ENCODE measurements around the gene REV1. TPM values are rescaled to one million over a fixed set of nuclear protein-coding genes. Genes with fewer than 3 reads are reported as not detected.

The REV1 gene
- total RNA-seq, 2 donors from 2014 or later, result 22.3 to 26.4 TPM

- H3K36me3 ChIP-seq, result peaks cover 32% of the 10 kb centered on the region
- H3K27ac ChIP-seq, result no peak overlapping the region
- H3K4me1 ChIP-seq, result no peaks in the 10 kb centered on the region
- H3K9me3 ChIP-seq, result no peaks in the 10 kb centered on the region
- no peaks in the 10 kb centered on the region for H3K27me3 ChIP-seq
- TF ChIP-seq CTCF (IDR thresholded peaks at IDR 0.05), result no peak
- no peak overlapping the region for H3K4me3 ChIP-seq
- no peak for DNase-seq (ENCODE audit: low spot score)
Observed at GRCh38 chr2:99431587-99432275, 58.1 kb downstream of the REV1 start.

GRCh38 chr2:99430614-99431291 is 59.1 kb downstream of the REV1 start:
- Histone ChIP-seq H3K4me1 (no peaks in the 10 kb centered on the region), H3K27ac (no peak overlapping the region), H3K4me3 (no peak overlapping the region), H3K27me3 (no peaks in the 10 kb centered on the region), H3K9me3 (no peaks in the 10 kb centered on the region), H3K36me3 (peaks cover 32% of the 10 kb centered on the region)
- no peak for TF ChIP-seq CTCF (IDR thresholded peaks at IDR 0.05)
- no peak for DNase-seq (ENCODE audit: low spot score)

GRCh38 chr2:99425022-99425421 is 64.8 kb downstream of the REV1 start:
- Histone ChIP-seq H3K27me3 (no peaks in the 10 kb centered on the region), H3K36me3 (peaks cover 47% of the 10 kb centered on the region), H3K4me1 (peaks cover 0 to 23% of the 10 kb centered on the region in 2 donors), H3K9me3 (no peaks in the 10 kb centered on the region), H3K4me3 (no peak overlapping the region), H3K27ac (no peak overlapping the region)
- no peak for DNase-seq (ENCODE audit: low spot score)
- no peak for TF ChIP-seq CTCF (IDR thresholded peaks at IDR 0.05)

GRCh38 chr2:99424371-99424770 is 65.4 kb downstream of the REV1 start:
- Histone ChIP-seq H3K27me3 (no peaks in the 10 kb centered on the region), H3K4me3 (no peak overlapping the region), H3K9me3 (no peaks in the 10 kb centered on the region), H3K4me1 (peaks cover 0 to 23% of the 10 kb centered on the region in 2 donors), H3K27ac (no peak overlapping the region), H3K36me3 (peaks cover 46% of the 10 kb centered on the region)
- no peak for TF ChIP-seq CTCF (IDR thresholded peaks at IDR 0.05)
- no peak for DNase-seq (ENCODE audit: low spot score)

- DNase-seq (ENCODE audit: low spot score), result no peak
- Histone ChIP-seq H3K4me1 (peaks cover 0 to 23% of the 10 kb centered on the region in 2 donors), H3K9me3 (no peaks in the 10 kb centered on the region), H3K36me3 (peaks cover 53% of the 10 kb centered on the region), H3K27me3 (no peaks in the 10 kb centered on the region), H3K27ac (peak overlapping the region; percentile 19 to 76), H3K4me3 (no peak overlapping the region)
- no peak for TF ChIP-seq CTCF (IDR thresholded peaks at IDR 0.05)
Observed at GRCh38 chr2:99422599-99422998, 67.2 kb downstream of the REV1 start.
